Stimulated activated CD8-positive, alpha-beta memory T cell treated with anti-CD3 and anti-CD28 coated beads, Interleukin-12 subunit alpha, Interleukin-12 subunit beta, amount 100 ng/mL, for 1 hour (primary cell): Measurements from ENCODE around the gene FHIT.
"Not testable (repeated sequence)": the region's sequence is repeated elsewhere in the genome, so short reads cannot be mapped to it uniquely, and the experiment has no call there.

Experiments used
- DNase-seq: peaks from one replicate; pipeline ENCODE4 v3.0.0-alpha.2; 2020; ENCODE audit warnings: low read depth

FHIT gene

DNA sequence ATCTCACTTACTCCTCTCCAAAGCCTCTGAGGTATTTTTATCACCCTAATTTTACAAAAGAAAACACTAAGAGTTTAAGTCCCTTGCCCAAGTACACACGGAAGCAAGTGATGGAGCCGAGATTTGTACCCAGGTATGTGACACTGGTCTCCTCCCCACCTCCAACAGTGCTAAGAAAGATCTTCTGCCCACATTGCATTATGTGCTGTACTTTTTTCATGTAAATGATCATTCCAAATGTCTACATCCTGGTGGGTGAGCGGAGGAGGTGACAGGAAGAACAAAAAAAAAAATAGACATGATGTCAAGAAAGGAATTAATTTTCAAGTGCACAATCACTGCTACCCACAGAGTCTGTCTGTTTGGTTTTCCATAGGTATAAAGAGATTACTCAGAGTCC, 694.1 kb downstream of the FHIT start:
- DNase-seq, result no peak

DNA sequence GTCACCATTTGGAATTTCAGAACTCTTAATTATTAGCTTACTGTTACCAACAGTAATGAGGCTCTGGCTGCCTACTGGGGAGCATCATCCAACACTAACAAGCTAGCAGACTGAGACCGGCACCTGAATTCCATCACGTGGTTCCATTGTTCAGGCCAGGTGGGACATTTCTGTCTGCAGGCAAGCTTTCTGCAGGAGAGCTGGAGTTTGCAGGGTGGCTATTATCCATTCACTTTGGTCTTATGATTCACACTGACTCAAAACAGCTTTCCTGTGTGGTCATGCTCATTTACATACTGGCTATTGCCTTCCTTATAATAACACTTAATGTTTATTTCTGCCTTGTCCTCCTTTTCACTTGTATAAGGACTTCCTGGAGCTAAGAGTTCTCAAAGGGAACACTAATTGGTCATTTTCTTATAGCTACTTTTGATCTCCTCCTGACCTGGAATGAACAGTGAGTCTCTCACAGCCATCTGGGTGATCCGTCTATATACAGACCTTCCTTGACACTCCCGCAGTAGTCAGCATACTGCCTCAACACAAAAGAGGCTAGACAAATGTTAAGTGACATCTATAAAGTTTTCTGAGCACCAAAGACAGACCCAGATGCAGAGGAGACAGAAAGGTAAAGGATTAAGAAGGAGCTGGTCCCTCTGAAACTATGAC, 695.4 kb downstream of the FHIT start:
- DNase-seq, result no peak

DNA sequence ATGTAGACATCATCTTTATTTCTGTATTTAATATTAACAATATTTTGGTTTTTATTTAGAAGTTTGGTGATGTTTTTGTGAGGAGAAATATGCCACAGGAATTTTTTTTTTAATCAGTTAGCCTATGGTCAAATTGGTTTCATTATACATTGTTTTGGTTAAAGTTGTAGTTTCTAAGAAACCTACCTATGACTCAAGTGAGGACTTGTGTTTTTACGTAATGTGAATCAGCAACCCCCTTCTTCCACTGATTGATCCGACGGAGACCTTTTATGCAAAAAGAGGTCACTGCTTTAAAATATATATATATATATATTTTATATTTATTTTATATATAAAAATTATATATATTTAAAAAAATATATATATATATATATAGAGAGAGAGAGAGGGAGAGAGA, 698.1 kb downstream of the FHIT start:
- no peak for DNase-seq

DNA sequence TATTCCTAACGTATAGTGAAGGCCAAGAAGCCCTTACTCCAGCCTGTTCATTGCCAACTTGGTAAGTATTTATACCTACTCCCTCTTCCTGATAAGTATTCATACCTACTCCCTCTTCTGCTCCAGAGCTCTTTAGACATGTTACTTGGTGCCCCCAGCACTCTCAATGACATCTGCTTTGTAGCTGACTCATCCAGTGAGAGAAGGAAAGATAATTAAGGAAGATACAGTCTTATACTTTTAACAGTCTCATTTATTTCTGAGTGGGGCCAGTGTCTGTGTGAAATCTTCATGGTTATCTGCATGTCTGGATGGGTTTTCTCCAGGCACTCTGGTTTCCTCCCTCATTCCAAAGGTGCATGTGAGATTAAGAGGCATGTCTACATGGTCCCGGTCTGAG, 698.7 kb downstream of the FHIT start:
- DNase-seq, result no peak

DNA sequence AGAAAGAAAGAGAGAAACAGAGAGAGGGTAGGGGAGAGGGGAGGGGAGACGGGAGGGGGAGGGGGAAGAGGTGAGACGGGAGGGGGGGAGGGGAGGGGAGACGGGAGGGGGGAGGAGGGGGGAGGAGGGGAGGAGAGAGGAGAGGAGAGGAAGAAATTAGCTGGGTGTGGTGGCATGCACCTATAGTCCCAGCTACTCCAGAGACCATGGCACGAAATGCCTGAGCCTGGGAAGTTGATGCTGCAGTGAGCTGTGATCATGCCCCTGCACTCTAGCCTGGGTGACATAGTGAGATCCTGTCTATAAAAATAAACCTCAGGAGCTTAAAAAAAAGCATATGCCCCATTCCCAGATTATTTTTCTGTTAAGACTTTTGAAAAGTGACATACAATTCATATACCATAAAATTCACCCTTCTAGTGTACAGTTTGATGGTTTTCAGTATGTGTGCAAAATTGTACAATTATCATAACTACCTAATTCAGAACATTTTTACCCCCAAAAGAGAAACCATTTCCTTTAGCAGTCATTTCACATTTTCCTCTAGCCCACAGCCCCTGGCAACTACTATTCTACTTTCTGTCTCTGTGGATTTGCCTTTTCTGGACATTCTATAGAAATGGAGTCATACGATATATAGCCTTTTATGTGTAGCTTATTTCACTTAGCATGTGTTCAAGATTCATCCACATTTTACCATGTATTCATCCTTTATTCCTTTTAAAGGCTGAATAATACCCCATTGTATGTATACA, 699.6 kb downstream of the FHIT start:
- DNase-seq, result no peak

DNA sequence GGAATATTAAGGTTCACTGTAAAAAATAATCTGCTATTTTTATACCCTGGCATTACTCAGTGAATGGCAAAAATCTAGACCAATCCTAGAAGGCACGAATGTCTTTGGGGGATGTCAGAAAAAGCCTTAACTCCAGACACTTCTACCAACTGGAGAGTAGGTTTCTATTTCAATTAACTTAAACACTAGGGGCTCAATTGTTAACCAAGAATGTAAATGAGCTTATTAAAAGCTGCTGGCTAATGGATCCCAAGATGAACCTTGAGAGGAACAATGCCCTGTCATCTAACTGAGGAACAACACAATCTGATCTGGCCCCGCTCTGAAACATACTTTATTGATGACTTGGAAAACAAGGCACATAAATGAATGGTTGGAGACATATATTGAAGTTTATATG, 701.4 kb downstream of the FHIT start:
- no peak for DNase-seq

DNA sequence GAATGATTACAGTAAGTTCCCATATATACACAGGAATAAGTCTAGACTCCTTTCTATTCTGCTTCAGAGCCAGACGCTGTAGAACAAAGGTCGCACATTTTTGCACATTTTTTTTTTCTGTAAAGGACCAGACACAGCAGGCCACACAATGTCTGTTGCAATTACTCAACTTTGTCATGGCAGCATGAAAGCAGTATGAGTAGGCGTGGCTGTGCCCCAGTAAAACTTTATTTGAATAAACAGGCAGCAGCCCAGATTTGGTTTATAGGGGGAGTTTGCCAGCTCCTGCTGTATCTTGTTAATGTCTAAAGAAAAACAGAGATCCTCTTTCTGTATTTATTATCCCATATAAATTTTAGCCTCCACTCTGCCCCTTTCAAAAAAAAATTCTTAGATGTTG, 708.3 kb downstream of the FHIT start:
- DNase-seq, result no peak

DNA sequence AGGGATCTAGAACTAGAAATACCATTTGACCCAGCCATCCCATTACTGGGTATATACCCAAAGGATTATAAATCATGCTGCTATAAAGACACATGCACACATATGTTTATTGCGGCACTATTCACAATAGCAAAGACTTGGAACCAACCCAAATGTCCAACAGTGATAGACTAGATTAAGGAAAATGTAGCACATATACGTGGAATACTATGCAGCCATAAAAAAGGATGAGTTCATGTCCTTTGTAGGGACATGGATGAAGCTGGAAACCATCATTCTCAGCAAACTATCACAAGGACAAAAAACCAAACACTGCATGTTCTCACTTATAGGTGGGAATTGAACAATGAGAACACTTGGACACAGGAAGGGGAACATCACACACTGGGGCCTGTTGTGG, 711.9 kb downstream of the FHIT start:
- DNase-seq, result not testable (repeated sequence)

DNA sequence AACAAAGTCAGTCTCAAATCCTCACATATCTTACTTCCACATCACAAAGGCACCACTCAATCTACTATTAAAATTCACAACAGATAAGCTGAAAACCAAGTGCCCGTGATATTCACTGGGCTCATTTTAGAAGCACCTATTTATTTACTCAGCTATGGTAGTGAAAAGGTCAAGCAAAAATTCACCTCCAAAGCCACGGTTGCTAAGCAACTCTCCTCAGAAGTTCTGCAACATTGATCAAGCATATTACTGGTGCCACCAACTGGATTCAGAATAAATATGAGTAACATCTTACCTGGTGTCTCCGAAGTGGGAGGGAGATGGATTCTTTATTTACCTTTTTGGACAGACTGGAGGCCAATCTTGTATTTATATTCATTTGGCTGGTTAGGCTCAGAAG, 714.8 kb downstream of the FHIT start:
- DNase-seq, result no peak

DNA sequence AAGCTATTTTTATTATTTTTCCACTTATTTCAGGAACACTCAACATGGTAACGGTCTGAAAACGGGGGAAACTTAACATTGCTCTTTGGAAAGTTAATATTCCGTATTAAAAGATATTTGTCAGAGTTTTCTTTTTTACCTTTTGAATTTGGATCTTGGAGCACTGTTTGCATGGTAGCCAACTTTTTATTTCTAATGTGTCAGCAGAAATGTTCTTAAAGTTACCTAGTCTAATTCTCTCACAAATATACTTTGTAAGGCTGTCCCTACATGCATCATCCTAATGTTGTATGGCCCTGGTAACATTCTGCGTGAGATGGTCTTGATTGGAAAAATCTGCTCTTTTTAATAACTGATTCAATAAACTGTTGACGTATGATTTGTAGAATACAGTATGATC, 719.5 kb downstream of the FHIT start:
- no peak for DNase-seq

DNA sequence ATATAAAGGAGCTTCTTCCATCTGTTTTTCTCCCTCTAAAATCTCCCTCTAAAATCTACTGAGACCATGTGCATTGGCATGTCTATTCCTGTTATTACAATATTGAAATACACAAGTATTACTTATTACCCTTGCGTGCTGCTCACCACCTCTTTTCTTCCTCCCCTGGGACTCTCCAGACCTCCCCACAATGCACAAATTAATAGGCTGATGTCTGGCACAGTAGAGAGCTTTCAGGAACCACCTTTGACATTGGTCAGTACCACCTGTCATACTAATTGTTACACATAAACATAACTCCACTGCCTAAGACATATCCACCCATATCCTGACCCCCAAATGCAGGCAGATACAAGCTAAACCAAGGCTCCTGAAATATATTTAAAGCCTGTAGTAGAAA, 722.6 kb downstream of the FHIT start:
- DNase-seq, result no peak

DNA sequence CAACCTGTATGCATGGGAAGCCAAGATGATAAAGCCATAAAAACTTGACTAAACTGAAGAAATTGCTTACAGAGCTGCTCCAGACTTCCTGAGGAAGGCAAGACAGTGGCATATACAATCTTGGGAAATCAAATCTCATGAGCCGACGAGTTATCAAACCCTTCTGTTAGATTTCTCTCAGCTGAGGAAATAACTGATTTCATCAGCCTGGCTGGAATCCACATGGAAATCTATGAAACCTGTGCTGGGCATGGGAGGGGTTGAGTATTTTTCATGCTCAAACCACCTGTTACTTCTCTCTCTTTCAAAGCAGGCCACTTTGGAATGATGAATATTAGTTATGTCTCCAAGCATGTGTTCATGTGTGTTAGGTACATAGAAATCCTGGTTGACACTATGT, 727.7 kb downstream of the FHIT start:
- no peak for DNase-seq

DNA sequence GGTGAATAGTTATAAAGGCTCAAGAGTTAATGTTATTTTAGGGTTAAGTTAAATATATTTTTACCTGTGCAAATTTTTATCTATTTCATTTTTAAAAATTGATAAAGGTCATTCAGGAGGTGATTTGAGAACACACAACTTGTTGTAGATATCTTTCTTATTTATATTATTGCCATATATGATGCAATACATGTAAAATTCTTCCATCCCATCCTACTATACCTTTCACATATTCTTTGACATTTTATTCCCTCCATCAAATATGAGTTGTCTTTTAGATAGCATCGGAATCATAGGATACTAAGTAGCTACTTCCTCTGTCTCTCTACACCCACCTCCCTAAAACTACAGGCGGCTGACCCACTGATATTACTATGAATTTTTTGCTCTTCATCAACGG, 734.1 kb downstream of the FHIT start:
- DNase-seq, result no peak

DNA sequence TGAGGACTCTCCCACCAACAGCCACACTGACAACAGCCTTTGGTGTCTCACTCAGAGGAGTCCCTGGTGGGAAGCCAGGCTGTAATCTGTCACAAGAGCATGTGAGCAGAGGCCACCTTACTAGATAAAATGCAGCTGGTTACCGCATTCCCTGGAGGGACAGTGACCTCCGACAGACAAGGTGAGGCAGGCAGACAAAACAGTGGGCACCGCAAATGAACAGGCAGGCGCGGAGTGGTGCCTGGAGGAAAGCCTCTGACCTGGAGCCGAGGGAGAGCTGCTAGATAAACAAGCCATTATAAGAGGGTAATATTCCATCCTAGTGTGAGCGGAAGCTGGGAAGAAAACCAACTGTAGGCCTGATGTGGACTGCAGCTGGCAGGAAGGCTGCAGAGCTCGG, 736.4 kb downstream of the FHIT start:
- no peak for DNase-seq

DNA sequence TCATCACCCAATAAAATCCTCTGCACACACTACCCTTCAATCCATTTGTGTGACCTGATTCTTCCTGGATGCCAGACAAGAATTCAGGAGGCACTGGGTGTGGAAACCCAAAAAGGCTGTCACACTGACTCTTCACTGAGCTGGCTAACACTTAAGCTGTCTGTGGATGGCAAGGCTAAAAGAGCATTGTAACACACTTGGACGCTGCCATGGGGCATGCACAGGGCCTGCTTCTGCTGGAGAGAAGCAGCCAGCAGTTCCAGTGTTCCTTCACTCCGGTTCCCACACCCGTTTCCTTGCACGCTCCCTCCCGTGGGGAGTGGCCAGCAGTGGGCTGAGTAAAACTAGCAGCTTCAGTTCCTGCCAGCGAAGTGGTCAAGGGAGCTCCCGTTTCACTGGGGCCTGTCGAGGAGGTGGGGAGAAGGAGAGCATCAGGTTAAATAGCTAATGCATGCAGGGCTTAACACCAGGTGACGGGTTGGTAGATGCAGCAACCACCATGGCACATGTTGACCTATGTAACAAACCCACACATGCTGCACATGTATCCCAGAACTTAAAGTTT, 737.1 kb downstream of the FHIT start:
- no peak for DNase-seq

DNA sequence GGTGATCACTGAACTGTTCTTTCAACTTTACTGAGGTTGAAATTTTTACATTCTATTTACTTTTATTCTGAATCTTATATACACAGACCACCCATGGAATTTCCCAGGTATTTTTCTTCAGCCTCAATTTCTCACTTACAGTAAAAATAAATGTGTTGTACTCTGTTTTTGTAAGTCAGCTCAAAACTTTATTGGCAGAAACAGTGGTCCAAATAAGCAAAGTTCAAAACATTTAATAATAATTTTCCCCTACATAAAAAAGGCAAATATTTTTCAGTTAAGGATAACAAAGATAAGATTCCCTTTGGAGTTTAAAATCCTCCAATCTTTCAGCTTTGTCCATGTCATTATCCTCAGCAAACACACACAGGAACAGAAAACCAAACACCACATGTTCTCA, 738.0 kb downstream of the FHIT start:
- DNase-seq, result no peak

DNA sequence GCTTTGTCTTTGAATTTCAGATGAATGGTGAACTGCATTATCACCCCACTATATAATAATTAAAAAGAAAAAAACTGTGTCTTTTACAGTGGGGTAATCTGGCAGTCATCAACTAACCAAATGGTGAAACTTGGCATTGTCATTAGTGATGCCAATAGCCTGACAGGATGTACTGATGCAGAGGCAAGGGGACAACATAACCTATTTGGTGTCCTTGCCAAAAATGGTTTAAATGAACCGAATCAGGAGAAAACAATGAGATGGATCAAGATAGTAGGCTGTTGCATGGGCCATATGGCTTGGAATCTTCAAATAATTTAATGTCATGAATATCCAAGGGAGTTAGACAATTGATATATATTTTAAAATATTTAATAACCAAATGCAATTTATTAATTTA, 738.7 kb downstream of the FHIT start:
- no peak for DNase-seq

DNA sequence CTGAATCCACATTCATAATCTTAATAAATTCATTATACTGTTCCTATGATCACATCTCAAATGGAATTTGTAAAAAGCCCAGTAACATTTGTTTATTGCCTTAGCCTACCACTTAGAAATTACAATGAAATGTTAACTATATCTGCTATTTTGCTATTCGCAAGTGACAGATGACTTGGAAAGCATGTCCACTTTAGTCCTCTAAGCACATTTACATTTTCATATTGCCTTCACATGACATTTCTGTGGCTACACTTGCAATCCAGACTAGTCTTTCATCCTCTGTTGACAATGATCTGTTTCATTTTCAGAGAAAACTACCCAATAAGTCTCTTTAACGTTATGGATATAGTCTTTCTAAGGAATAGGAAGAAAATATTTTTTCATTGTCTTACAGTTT, 741.8 kb downstream of the FHIT start:
- no peak for DNase-seq

DNA sequence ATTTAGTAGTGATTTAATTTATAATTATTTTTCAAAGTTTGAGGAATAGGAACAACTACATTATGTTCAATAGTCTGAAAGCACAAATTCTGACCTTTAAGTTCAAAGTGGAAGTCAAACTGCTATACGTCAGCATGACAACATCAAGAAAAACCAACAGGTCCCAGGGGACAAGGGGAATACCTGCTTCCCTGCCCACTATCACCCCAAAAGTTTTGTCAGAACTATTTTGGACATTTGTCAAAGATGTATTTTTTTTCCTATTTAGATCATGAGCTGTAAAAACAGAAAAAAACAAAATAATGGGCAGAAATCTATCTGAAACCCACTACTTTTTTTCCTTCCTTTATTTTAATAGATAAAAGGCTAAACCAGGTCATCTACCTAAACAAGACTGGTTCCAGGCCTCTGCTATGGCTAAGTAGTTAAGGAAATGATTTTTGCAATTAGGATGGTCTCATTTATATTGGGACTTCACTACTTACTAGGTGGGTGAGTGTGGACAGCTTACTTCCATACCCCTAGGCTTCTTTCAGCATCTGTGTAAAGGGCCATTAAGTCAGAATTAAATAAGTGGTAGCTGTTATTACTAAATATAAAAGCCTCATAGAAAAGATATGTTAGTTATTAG, 746.3 kb downstream of the FHIT start:
- DNase-seq, result no peak

DNA sequence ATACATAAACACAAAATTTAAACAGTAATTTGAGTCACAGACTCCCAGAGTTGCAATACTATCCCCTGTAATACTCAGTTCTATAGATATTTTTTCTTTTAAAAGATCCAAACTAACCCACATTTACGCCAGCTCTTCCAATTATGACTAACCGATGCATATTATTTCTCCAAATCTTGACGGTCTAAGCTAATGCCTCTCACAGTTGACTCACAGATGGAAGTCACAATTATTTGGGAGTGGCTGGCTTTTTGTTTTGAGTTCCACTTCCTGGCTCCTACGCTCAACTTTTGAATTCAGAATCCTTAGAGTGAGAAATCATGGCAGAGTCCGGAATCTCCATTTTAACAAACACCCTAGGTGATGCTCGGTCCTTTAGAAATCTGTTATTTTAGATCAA, 749.9 kb downstream of the FHIT start:
- no peak for DNase-seq

DNA sequence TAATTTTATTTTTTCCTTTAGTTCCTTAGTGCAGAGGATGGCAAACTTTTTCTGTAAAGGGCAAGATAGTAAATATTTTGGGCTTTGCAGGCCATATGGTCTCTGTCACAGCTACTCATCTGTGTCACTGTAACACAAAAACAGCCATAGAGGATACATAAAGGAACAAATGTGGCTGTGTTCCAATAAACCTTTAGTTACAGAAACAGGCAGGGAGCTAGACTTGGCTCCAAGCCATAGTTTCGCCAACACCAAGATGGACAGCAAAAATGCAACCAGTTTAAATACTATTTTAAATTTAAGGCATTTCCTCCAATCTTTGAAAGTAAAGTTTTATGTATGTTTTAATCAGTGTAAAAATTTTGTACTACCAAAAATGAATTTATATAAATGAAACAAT, 753.4 kb downstream of the FHIT start:
- no peak for DNase-seq

DNA sequence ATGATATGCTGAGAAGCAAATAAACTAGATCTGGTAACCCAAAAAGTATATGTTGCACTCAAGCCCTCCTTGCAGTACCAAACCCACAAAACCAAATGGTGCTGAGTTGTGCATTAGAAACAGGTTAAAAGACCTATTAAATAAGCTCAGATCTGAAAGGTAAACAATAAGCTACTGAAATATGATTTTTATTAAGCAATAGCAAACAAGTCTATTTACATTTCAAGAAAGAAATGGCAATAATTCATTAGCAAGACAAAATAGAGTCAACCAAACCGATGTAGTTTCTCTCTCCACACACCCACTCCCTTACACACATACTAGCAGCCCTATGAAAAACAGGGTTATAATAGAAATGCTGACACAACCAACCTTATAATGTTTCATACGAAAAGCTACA, 760.3 kb downstream of the FHIT start:
- DNase-seq, result no peak

DNA sequence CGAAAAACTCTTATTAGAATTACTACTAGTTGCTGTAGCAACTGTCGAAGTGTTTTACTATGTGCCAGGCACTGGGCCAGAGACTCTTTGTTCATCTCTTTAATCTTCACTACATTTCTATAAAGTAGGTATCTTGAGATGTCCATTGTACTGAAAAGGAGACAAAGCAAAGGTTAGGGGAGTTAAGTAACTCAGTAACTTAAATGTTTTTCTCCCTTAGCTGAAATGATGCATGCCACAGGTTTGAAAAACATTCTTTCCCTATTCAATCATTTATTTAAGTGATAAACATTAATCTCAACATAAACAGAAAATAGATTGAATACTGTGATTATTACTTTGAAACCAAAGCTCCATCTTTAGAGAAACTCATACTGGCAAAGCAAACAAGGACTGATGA, 776.2 kb downstream of the FHIT start:
- DNase-seq, result no peak
